Stimulated activated naive CD8-positive, alpha-beta T cell treated with anti-CD3 and anti-CD28 coated beads, Interleukin-15, amount 100 ng/mL, for 72 hours (primary cell): ENCODE results near the gene SLC66A2.

ENCODE experiments used
- ATAC-seq: fragments of 150-1000 bp; cut with Tn5 transposase; 2 replicates; pipeline ENCODE4 v1.10.0; 2021; ENCODE audit warnings: mild to moderate bottlenecking, moderate library complexity
- DNase-seq, 2 donors: peaks; one replicate each; pipeline ENCODE4 v3.0.0; 2021 to 2022
- H3K27ac Mint-ChIP-seq, 2 donors: one replicate each; pipeline ENCODE4 v1.8.0; 2022; ENCODE audit warnings: mild to moderate bottlenecking in 2 of 2, mixed read lengths in 2 of 2, moderate library complexity in 2 of 2
- H3K27me3 Mint-ChIP-seq: one replicate; pipeline ENCODE4 v1.8.0; 2022; ENCODE audit warnings: mixed read lengths
- H3K4me1 Mint-ChIP-seq: one replicate; pipeline ENCODE4 v1.8.0; 2022; ENCODE audit warnings: mild to moderate bottlenecking, mixed read lengths
- H3K4me3 Mint-ChIP-seq, 2 donors: one replicate each; pipeline ENCODE4 v1.8.0; 2022; ENCODE audit warnings: mild to moderate bottlenecking in 2 of 2, mixed read lengths in 2 of 2, moderate library complexity in 1 of 2
- H3K9me3 Mint-ChIP-seq, 2 donors: one replicate each; pipeline ENCODE4 v1.8.0; 2022; ENCODE audit warnings: mixed read lengths in 2 of 2

Gene SLC66A2

GRCh38 chr18:79857082-79857671 lies 94.3 kb downstream of the SLC66A2 start:
- H3K27me3 Mint-ChIP-seq, result peaks cover 25% of the 10 kb centered on the region
- peaks cover 8% of the 10 kb centered on the region for H3K4me1 Mint-ChIP-seq
- no peak for ATAC-seq
- peaks cover 5 to 10% of the 10 kb centered on the region in 2 donors for H3K9me3 Mint-ChIP-seq
- H3K27ac Mint-ChIP-seq, result peak overlapping the region in 1 of 2 donors; percentile 79
- H3K4me3 Mint-ChIP-seq, result peak overlapping the region in 1 of 2 donors; percentile 61
- DNase-seq, result no peak

- no peak overlapping the region for H3K4me3 Mint-ChIP-seq
- H3K9me3 Mint-ChIP-seq, result peaks cover 0 to 1% of the 10 kb centered on the region in 2 donors
- ATAC-seq (peak; percentile 58), DNase-seq (peak; percentile 18 to 19)
- no peak overlapping the region for H3K27ac Mint-ChIP-seq
- H3K27me3 Mint-ChIP-seq, result peaks cover 22% of the 10 kb centered on the region
- peaks cover 8% of the 10 kb centered on the region for H3K4me1 Mint-ChIP-seq
These were observed 95.1 kb downstream of the SLC66A2 start for GRCh38 chr18:79856119-79857007.

GRCh38 chr18:79855147-79855933 lies 96.1 kb downstream of the SLC66A2 start:
- Mint-ChIP-seq H3K27ac (no peak overlapping the region), H3K4me3 (no peak overlapping the region)
- no peak for DNase-seq

DNA sequence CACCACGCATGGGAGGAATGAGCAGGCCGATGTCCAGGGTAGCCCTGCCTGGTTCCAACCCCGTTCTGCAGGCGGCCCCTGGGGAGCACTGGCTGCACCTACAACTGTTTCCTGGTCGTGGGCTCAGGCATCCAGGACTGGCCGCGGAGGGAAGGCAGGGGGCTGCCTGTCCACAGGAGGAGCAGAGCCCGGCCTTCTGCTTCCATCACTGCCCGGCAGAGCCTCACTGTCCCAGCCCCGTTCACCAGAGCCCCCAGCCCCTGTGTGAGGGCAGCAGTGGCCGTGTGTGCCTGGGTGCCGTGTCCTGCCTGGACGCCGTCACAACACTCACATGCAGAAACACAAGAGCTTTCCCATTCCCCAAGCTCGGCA lies 97.5 kb downstream of the SLC66A2 start:
- Mint-ChIP-seq H3K4me1 (peaks cover 8% of the 10 kb centered on the region), H3K9me3 (no peaks in the 10 kb centered on the region), H3K4me3 (no peak overlapping the region), H3K27me3 (peaks cover 19% of the 10 kb centered on the region), H3K27ac (no peak overlapping the region)
- DNase-seq (no peak), ATAC-seq (no peak)

More at GRCh38 chr18:79855147-79855933, 96.1 kb downstream of the SLC66A2 start:
- H3K27me3 Mint-ChIP-seq, result peaks cover 22% of the 10 kb centered on the region
- no peaks in the 10 kb centered on the region for H3K9me3 Mint-ChIP-seq
- H3K4me1 Mint-ChIP-seq, result peaks cover 8% of the 10 kb centered on the region
- no peak for ATAC-seq

GRCh38 chr18:79853303-79853992 lies 98.0 kb downstream of the SLC66A2 start:
- ATAC-seq (peak; percentile 29), DNase-seq (no peak)
- H3K9me3 Mint-ChIP-seq, result no peaks in the 10 kb centered on the region
- H3K4me3 Mint-ChIP-seq, result no peak overlapping the region
- H3K27ac Mint-ChIP-seq, result no peak overlapping the region
- H3K4me1 Mint-ChIP-seq, result peaks cover 8% of the 10 kb centered on the region
- H3K27me3 Mint-ChIP-seq, result peaks cover 14% of the 10 kb centered on the region

- ATAC-seq (no peak), DNase-seq (no peak)
- Mint-ChIP-seq H3K4me1 (peaks cover 8% of the 10 kb centered on the region), H3K9me3 (no peaks in the 10 kb centered on the region), H3K27ac (no peak overlapping the region), H3K27me3 (peaks cover 14% of the 10 kb centered on the region), H3K4me3 (no peak overlapping the region)
These were observed 98.7 kb downstream of the SLC66A2 start for GRCh38 chr18:79852561-79853302.
